GM18870 (cell line): ENCODE results near the gene PSMC6.

Experiments used
- ATAC-seq: cut with Tn5 transposase; IDR thresholded peaks from one replicate; pipeline ENCODE4 v1.9.1; 2021; ENCODE audit warnings: moderate library complexity; ENCODE audit not compliant: unreplicated experiment

The PSMC6 gene

GRCh38 chr14:52706724-52707706 is at the start of gene PSMC6:
PSMC6 (plus strand) TSS chr14:52707200; CDS start chr14:52707220, 20 bp downstream.
- peak; percentile 90 for ATAC-seq

GRCh38 chr14:52660325-52660724 is 46.7 kb upstream of the PSMC6 start:
- ATAC-seq: no peak

- no peak for ATAC-seq
These were observed 46.2 kb upstream of the PSMC6 start for GRCh38 chr14:52660832-52661231.

GRCh38 chr14:52661314-52661713 is 45.7 kb upstream of the PSMC6 start:
- no peak for ATAC-seq

- no peak for ATAC-seq
These were observed 43.1 kb upstream of the PSMC6 start for GRCh38 chr14:52663850-52664249.

- ATAC-seq: no peak
These were observed 28.4 kb upstream of the PSMC6 start for GRCh38 chr14:52678591-52678990.

GRCh38 chr14:52683985-52684520 is 22.9 kb upstream of the PSMC6 start:
- ATAC-seq: no peak

- ATAC-seq: no peak
These were observed 20.8 kb upstream of the PSMC6 start for GRCh38 chr14:52686176-52686575.

- no peak for ATAC-seq
These were observed 15.8 kb upstream of the PSMC6 start for GRCh38 chr14:52690983-52691760.

- no peak for ATAC-seq
These were observed 14.6 kb upstream of the PSMC6 start for GRCh38 chr14:52692248-52692962.

GRCh38 chr14:52693036-52693435 is 14.0 kb upstream of the PSMC6 start:
- ATAC-seq: no peak

- ATAC-seq: no peak
These were observed 13.5 kb upstream of the PSMC6 start for GRCh38 chr14:52693532-52693931.

GRCh38 chr14:52694761-52695480 is 12.1 kb upstream of the PSMC6 start:
- ATAC-seq: peak; percentile 60

- ATAC-seq: peak; percentile 31
These were observed 11.4 kb upstream of the PSMC6 start, which contains the start of gene ERO1A for GRCh38 chr14:52695481-52696091. ERO1A (minus strand) TSS chr14:52695558; CDS start chr14:52695481, 77 bp downstream.

GRCh38 chr14:52700701-52701172 is 6.3 kb upstream of the PSMC6 start:
- ATAC-seq: no peak

GRCh38 chr14:52701223-52701622 is 5.8 kb upstream of the PSMC6 start:
- no peak for ATAC-seq

- ATAC-seq: no peak
These were observed 3.8 kb upstream of the PSMC6 start for GRCh38 chr14:52703225-52703624.

- no peak for ATAC-seq
These were observed 3.3 kb upstream of the PSMC6 start for GRCh38 chr14:52703664-52704063.

GRCh38 chr14:52706286-52706685 is 714 bp upstream of the PSMC6 start:
- ATAC-seq: no peak
